NOMO-1 treated with DMSO at 0.1 percent for 48 hours (cell line): ENCODE measurements around the gene PARD3B.
A peak's percentile ranks its signal among the peaks of the same experiment; 100 is the strongest.

ENCODE experiments used
- DNase-seq: peaks from one replicate; lab custom pipeline; 2025; ENCODE audit not compliant: unreplicated experiment; lab: John Stamatoyannopoulos, UW

PARD3B gene

GRCh38 chr2:204827701-204828590, 282.7 kb downstream of the PARD3B start:
- DNase-seq: no peak

GRCh38 chr2:204834716-204835384, 289.6 kb downstream of the PARD3B start:
- no peak for DNase-seq

- DNase-seq: no peak
Measured at GRCh38 chr2:204835786-204836185, 290.5 kb downstream of the PARD3B start.

- DNase-seq: no peak
Measured at GRCh38 chr2:204840504-204840903, 295.2 kb downstream of the PARD3B start.

- no peak for DNase-seq
Measured at GRCh38 chr2:204842068-204842467, 296.8 kb downstream of the PARD3B start.

- no peak for DNase-seq
Measured at GRCh38 chr2:204842661-204843485, 297.6 kb downstream of the PARD3B start.

GRCh38 chr2:204846471-204846870, 301.2 kb downstream of the PARD3B start:
- no peak for DNase-seq

- no peak for DNase-seq
Measured at GRCh38 chr2:204849892-204850291, 304.6 kb downstream of the PARD3B start.

- no peak for DNase-seq
Measured at GRCh38 chr2:204850581-204850980, 305.3 kb downstream of the PARD3B start.

GRCh38 chr2:204853905-204854304, 308.6 kb downstream of the PARD3B start:
- DNase-seq: no peak

GRCh38 chr2:204860274-204860673, 315.0 kb downstream of the PARD3B start:
- no peak for DNase-seq

GRCh38 chr2:204862809-204863208, 317.5 kb downstream of the PARD3B start:
- DNase-seq: no peak

GRCh38 chr2:204863336-204863735, 318.1 kb downstream of the PARD3B start:
- DNase-seq: no peak

- DNase-seq: no peak
Measured at GRCh38 chr2:204869132-204869823, 324.0 kb downstream of the PARD3B start.

- no peak for DNase-seq
Measured at GRCh38 chr2:204870053-204870452, 324.8 kb downstream of the PARD3B start.

GRCh38 chr2:204871231-204871953, 326.1 kb downstream of the PARD3B start:
- DNase-seq: peak; percentile 1

- no peak for DNase-seq
Measured at GRCh38 chr2:204876311-204876710, 331.0 kb downstream of the PARD3B start.

- DNase-seq: no peak
Measured at GRCh38 chr2:204877691-204878090, 332.4 kb downstream of the PARD3B start.

- DNase-seq: no peak
Measured at GRCh38 chr2:204880928-204881327, 335.7 kb downstream of the PARD3B start.

- no peak for DNase-seq
Measured at GRCh38 chr2:204881655-204882054, 336.4 kb downstream of the PARD3B start.
